Keratinocyte (primary cell): Measurements from ENCODE around the gene GOLGA7B.

Experiments used
- CTCF ChIP-seq, 3 experiments: IDR thresholded peaks in 1 of 3; conservative IDR thresholded peaks in 1 of 3; optimal IDR thresholded peaks in 1 of 3; 2 replicates in 2 of 3; 3 replicates in 1 of 3; pipeline versions ENCODE3 to v1.5.1; 2011; ENCODE audit warnings: low read length in 3 of 3, mild to moderate bottlenecking in 3 of 3, moderate library complexity in 2 of 3, control low read depth in 1 of 3, inconsistent platforms in 1 of 3; ENCODE audit not compliant: insufficient read depth in 2 of 3; ENCODE audit errors: extremely low read depth in 1 of 3
- EZH2 ChIP-seq: IDR thresholded peaks from one replicate; pipeline ENCODE4 v1.6.1; 2012; ENCODE audit warnings: inconsistent platforms, mild to moderate bottlenecking, low read length, moderate library complexity

- TF ChIP-seq CTCF (optimal IDR thresholded peaks at IDR 0.05 in 1 of 3, IDR thresholded peaks at IDR 0.05 in 1 of 3, conservative IDR thresholded peaks at IDR 0.05 in 1 of 3; ENCODE audit: extremely low read depth in 1 of 3, insufficient read depth in 2 of 3, low read length in 3 of 3) (no peak), EZH2 (no peak)
Observed at GRCh38 chr10:97861097-97861750, 11.6 kb downstream of the GOLGA7B start.
